ENCODE data around the gene ABCC3.

Gene ABCC3

GRCh38 chr17:50640686-50641351, 6.1 kb downstream of the ABCC3 start:
- ChIA-PET CTCF (interaction anchor here (1.1 to 2.1 kb wide), 3 partner anchors 10 to 15 kb away, joined by 3 to 12 read pairs (median 12); no protein-coding TSS in a partner anchor), POLR2A (no interaction called here)
- DNase-seq (ENCODE audit: extremely low spot score), result no peak
- TF ChIP-seq CTCF (IDR thresholded peaks at IDR 0.05; ENCODE audit: control extremely low read depth, extremely low read depth, low read depth, missing control alignments), result no peak

GRCh38 chr17:50641357-50641756, 6.7 kb downstream of the ABCC3 start:
- no peak for TF ChIP-seq CTCF (IDR thresholded peaks at IDR 0.05; ENCODE audit: control extremely low read depth, extremely low read depth, low read depth, missing control alignments)
- CTCF ChIA-PET, result interaction anchor here (1.1 to 2.1 kb wide), 3 partner anchors 9 to 15 kb away, joined by 3 to 12 read pairs (median 12); no protein-coding TSS in a partner anchor
- no peak for DNase-seq (ENCODE audit: extremely low spot score)
- POLR2A ChIA-PET, result no interaction called here

DNA sequence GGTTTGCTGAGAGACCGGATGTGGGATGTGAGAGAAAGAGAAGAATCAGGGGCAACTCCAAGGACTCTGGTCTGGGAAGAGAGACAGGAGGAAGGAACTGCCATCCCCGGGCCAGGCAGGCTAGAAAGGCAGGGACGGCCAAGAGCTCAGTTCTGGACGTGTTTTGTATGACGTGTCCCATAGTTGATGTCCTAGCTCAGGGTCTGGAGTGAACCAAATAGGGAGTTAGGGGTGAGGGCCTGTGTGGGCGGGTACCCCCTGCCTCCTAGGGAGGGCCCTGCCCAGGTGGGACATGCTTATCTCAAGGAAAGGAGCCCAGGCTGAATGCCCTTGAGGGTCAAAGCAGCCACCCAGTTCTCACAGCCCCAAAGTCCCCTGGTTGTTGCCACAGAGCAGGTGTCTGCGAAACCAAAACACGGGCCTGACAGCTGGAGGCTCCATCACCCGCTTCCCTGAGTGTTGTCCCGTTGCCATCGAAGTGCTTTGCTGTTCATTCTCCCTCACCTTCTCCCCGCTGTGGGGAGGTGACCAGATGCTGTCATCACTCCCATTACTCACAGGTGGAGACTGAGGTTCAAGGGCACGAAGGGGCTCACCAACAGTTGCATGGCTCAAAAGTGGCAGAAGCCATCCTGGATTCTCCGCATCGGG, 7.5 kb downstream of the ABCC3 start:
- CTCF ChIA-PET, result interaction anchor here (2.0 to 2.1 kb wide), 2 partner anchors 13 to 16 kb away, joined by 12 read pairs; no protein-coding TSS in a partner anchor
- POLR2A ChIA-PET, result no interaction called here
- no peak for DNase-seq (ENCODE audit: extremely low spot score)
- no peak for TF ChIP-seq CTCF (IDR thresholded peaks at IDR 0.05; ENCODE audit: control extremely low read depth, extremely low read depth, low read depth, missing control alignments)

DNA sequence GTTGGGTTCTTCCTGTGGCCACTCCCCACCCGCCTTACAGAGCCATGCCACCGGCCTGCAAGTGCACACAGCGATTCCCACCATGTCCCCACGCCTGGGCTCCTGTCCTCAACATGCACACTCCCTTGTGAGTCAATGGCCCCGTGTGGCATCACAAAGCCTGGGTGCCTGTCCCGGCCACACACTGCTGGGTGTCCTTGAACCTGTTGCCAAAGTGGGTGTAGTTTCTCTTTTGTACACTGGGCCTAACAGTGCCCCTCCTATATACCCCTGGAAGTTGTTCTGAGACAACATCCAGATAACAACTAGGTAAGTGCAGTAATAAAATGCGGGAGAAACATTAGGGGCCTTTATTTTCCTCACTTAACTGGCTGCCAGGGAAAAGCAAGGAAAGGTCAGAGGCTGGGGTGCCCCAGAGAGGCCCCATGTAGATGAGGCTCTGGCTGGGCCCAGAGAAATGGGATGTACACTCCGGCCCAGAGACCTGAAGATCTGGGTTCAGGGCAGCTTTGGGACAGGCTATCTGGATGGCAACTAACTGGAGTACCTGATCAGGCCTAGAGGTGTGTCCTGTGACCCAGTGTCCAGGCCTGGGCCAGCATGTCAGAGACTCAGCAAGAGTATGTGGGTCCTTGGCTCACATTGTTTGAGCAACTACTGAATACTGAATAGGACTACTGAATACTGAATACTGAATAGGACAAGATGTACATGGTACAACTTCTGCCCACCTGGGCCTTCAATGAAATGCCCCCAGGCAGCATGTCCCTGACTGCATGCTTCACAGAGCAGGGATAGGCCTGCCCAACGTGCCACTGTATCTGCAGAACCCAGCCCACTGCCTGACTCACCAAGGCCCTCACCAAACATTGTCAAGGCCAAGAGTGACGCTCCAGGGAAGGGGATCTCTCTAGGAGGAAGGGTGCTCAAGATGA, 8.3 kb downstream of the ABCC3 start:
- DNase-seq (ENCODE audit: extremely low spot score), result no peak
- CTCF ChIA-PET, result interaction anchor here (2.0 to 2.1 kb wide), 2 partner anchors 14 to 17 kb away, joined by 12 read pairs; no protein-coding TSS in a partner anchor
- no peak for TF ChIP-seq CTCF (IDR thresholded peaks at IDR 0.05; ENCODE audit: control extremely low read depth, extremely low read depth, low read depth, missing control alignments)
- POLR2A ChIA-PET, result no interaction called here

DNA sequence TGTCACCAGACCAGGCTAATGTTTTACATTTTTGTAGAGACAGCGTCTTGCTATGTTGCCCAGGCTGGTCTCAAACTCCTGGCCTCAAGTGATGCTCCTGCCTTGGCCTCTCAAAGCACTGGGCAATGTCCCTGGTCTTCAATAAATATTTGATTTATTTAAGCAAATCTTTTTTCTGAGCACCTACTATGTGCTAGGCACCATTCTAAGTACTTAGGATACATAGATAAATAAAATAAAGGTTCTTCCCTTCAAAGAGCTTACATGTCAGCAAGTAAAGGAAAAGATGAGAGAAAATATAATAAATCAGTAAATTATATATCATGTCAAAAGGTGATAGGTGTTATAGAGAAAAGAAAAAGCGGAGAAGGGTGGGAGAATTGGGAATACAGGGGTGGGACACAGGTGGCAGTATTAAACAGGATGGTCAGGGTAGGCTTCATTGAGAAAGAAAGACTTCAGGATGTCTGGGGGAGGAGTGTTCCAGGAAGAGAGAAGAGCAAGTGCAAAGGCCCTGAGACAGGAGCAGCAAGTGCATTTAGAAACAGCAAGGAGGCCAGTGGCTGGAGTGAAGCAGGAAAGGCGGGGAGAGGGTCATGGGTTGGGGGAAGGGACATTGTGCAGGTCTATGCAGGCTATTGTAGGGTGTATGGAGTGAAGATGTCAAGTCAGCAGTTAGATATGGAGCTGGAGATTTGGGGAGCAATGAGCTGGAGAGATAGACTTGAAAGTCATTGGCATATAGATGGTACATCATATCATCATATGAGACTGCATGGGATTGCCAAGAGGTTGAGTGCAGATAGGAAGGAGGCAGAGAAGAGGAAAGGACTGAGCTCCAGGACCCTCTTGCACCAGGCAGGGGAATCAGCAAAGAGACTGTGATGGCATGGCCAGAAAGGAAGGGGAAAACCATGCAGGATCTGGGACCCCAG, 11.3 kb downstream of the ABCC3 start:
- CTCF ChIA-PET, result interaction anchor here (1.2 kb wide), 2 partner anchors 20 to 161 kb away, joined by 3 to 4 read pairs; no protein-coding TSS in a partner anchor
- POLR2A ChIA-PET, result interaction anchor here (0.7 kb wide), 1 partner anchor 173 kb away, joined by 5 read pairs; no protein-coding TSS in a partner anchor

More for the DNA sequence above, 11.3 kb downstream of the ABCC3 start:
- TF ChIP-seq CTCF (IDR thresholded peaks at IDR 0.05; ENCODE audit: control extremely low read depth, extremely low read depth, low read depth, missing control alignments), result no peak
- DNase-seq (ENCODE audit: extremely low spot score), result no peak

Data from GM10248 (cell line).